Fibroblast of skin of scalp (primary cell): Measurements from ENCODE around the gene RHEB. TPM values are rescaled to one million over a fixed set of nuclear protein-coding genes. Genes with fewer than 3 reads are reported as not detected.
A peak's percentile ranks its signal among the peaks of the same experiment; 100 is the strongest.
"Not testable (repeated sequence)": the region's sequence is repeated elsewhere in the genome, so short reads cannot be mapped to it uniquely, and the experiment has no call there.

Experiments
- DNase-seq: peaks from one replicate; pipeline ENCODE4 v3.0.0-alpha.2; 2013
- polyA plus RNA-seq, 2 experiments: library from polyadenylated mRNA; unstranded; fragments of 120-200 nt; gene quantifications; one replicate each; pipeline ENCODE4 v1.2.1, GENCODE V29; 2013; ENCODE audit not compliant: insufficient read length in 2 of 2

Gene RHEB, protein sequence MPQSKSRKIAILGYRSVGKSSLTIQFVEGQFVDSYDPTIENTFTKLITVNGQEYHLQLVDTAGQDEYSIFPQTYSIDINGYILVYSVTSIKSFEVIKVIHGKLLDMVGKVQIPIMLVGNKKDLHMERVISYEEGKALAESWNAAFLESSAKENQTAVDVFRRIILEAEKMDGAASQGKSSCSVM
- polyA plus RNA-seq (2013, experiment 1 of 2; ENCODE audit: insufficient read length), result 144 TPM
- 153 TPM for polyA plus RNA-seq (2013, experiment 2 of 2; ENCODE audit: insufficient read length)

DNA sequence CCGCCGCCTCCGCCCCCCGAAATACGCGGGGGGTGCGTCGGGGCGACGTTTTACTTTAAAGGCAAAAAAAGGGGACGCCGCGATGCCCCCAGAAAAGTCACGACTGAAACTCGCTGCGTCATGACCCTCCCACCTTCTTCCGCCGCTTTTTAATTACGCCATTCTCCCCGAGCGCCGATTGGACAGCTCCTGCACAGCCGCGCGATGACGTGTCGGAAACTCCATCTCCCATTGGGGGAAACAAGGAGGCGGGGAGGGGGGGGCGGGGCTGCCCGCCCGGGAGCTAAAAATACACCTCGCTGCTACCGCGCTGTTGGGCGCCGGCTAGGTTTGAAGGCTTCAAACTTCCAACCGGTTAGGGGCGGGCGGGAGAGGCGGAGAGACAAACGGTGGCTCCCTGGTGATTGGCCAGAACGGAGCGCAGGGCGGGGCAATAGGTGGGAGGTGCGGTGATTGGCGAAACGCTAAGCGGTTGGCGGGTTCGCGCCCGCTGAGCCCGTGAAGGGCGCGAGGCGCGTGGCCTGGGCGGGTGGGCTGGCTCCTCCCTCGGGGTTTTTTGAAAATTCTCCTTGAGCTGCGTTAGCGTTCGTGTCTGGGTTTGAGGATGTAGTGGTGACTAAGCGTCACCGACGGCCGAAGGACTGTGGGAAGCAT is at the start of gene RHEB:
TSS of gene RHEB (minus strand) at position 131 of the 654 bp plus-strand sequence. CDS start 384 bp downstream, outside the sequence.
- DNase-seq, result peak; percentile 100

DNA sequence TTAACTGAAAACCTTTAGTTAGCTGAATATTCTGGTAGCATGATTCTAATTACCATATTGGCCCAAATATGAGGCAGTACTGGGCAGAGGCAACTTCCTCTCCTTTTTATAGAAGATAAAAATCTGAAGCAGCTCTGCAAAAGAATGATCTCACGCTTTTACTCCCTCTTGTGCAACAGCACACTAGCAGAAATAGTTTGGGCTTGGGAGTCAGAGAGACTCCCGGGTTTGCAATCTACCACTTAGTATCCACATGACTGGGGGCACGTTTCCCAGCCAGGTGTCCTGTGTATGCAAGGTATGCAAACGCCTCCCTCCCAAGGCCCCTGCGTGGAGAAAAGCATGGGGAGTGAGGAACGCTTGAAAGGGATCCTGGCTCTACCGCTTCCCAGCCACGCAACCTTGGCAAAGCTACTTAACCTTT is 47.2 kb upstream of the RHEB start:
- DNase-seq, result peak; percentile 62

DNA sequence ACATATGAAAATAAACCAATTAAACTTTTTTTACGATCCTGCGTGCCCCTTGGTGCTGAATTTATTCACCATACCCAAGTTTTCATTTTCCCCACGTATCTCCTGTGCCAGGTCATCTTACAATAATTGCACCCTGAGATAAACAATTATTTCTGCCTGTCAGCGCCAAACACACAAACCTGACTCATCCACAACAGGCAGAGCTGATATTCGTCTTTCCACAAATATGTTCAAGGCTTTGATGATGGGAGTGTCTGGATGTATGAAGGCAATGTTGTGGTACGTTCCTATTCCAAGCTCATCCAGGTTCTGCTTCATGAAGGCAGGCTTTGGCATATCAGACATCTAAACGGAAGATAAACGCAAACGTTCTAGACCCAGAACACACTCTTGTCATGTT is 45.8 kb upstream of the RHEB start:
- no peak for DNase-seq

DNA sequence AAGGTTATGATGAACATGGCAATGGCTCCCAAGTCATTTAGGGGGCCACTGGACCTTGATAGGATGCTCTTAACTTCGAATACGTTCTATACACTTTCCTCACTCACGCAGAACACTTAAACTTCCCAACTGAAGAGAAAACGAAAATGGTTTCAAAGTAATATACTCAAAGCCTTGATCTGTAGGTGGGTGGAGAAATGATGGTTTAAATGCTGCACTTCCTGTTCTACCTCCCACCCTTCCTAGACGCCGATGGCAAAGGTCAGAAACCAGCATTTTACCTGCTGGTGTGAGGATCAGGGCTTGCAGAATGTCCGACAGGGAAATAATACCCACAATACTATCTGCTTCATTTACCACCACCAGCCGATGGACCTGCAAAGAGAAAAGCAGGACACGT is 40.5 kb upstream of the RHEB start:
- no peak for DNase-seq

DNA sequence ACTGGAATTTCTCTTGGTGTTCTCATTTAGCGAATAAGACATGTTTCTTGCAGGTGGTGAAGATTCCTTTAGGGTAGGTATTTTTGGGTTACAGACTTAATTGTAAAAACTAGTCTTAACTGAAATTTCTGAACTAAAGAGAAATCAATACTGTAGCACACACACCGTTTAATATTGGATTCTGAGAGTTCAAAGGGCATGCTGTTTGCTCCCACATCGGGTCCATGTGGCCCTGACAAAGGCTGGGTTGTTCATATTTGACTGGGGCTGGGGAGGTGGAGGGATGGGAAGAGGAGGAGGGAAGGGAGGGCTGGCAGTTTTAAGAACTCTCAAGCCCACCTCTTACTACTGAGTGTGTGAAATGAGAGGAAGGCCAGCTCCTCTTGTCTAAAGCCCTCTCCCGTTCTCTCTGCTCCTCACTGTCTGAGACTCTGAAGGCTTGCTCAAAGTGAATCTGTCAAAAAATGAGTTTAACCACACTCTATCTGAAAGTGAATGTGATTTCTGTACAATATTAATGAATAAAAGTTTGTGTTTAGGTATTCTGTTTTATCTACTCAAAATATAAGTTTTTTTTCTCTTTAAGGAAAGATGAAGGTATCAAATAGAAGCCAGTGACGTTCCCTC is 40.0 kb upstream of the RHEB start:
- DNase-seq, result no peak

DNA sequence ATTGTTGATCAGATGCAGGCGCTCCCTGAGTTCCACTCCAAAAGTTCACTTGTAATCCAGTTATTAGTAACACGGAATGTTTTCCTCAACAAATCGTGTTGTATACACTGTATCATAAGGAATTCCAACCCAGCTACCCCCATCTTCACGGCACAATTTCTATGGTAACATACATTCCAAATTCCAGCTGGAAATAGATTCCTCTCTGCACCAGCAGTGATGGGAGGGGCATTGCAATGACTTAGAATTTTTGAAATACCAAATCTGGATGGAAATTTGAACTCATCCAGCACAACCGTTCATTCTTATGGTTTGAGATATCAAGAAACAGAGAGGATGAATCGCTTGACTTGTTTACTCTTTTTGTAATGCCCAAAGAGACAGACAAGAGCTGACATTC is 38.9 kb upstream of the RHEB start:
- peak; percentile 94 for DNase-seq

DNA sequence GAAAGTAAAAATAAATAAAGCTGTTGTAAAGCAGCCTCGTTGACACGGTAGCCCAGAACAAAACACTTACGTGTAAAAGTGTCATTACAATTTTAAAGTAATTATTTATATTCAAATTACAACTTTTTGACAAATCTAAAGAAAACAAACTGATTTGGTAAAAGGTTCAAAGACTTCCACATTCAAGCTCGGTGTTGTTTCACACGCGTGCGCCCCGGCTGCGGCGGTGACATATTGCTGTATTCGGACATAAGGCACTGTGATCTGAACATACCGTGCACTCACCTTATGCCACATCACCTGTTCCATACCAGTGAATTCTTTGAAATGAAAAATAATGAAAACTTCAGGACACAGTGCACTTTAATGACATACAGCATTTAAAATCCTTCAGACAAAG is 36.9 kb upstream of the RHEB start:
- no peak for DNase-seq

DNA sequence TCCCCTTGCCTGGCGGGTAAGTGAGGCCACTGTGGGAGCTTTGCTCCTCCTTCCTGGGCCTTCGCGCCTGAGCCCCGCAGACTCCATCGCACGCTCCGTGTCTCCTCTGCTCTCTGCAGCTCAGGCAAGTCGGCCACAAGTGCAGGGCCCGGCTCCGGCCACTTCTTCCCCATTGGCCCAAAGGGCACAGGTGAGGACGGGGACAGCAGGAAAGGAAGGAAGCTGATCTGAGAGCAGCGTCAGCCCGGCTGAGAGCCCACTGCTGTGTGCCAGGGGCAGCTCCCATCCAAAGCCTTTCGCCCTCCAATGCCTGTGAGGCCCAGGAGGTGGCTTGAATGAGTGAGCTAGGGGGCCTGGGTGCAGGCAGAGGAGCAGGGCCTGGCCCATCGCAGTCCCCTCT is 33.7 kb upstream of the RHEB start:
- DNase-seq, result no peak

DNA sequence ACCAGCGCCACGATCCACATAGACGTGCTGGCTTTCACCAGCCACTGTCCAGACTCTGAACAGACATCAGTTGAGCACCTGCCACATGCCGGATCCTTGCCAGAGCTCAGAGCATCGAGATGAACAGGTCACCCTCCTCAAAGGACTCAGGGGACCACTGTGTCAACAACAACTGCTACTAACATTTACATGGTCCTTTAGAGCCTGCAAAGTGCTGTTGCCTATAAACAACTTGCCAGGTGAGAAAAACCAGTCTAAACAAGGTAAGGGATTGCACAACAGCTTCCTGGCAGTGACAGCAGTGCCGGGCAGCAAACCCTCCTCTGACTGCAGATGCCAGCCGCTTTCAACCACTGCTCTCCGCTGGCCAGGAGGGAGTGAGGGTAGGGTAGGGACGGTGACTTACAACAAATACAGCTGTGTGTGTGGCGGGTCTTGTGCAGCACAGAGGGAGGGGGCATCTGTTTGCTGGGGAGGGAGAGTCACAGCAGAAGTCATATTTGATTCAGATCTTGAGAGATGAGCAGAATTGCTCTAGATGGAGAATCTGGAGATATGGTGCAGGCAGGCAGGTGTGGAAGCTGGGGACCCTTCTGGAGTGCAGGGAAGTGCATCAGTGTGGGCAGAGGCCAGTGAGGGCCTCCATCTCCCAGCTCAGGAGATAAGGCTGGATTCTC is 32.8 kb upstream of the RHEB start:
- no peak for DNase-seq

DNA sequence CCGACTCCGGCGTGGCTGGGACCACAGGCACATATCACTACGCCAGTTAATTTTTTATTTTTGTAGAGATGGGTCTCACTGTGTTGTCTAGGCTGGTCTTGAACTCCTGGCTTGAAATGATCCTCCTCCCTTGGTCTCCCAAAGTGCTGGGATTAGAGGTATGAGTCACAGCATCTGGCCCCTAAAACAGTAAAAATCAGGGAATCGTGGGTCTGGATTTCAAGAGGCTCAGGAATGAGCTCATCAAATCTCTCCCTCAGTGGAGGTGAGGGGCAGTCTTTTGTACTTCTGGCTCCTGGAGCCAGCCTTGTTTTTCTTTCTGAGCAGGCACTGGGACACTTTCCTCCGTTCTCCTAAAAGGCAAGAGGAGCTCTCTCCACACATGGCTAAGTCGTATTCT is 32.1 kb upstream of the RHEB start:
- DNase-seq, result peak; percentile 22

DNA sequence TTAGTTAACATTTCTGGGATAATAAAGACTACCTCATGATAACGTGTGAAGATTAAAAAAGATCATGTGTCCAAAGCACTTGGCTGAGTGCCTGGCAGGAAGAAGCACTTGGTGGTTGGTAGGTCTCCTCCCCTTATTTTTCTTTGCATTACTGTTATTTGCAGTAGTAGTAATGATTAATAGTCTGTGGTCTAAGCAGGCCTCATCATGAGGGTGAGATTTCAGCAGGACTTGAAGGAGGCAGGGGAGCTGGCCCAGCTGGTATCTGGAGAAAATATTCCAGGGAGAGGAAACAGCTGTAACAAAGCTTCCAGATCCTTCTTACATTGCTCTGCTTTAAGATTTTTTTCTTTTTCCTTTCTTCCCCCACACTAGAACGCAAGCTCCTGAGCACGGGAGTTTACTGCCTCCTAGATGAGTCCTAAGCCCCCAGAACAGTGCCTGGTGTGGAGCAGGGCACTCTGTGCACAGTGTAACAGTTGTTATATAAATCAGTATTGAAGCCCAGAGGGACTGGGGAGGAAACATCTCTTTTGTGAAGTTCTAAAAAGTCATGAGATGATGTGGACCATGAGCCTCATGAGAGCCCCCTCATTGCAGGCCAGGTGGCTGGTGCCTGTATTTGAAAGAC is 31.1 kb upstream of the RHEB start:
- peak; percentile 88 for DNase-seq

DNA sequence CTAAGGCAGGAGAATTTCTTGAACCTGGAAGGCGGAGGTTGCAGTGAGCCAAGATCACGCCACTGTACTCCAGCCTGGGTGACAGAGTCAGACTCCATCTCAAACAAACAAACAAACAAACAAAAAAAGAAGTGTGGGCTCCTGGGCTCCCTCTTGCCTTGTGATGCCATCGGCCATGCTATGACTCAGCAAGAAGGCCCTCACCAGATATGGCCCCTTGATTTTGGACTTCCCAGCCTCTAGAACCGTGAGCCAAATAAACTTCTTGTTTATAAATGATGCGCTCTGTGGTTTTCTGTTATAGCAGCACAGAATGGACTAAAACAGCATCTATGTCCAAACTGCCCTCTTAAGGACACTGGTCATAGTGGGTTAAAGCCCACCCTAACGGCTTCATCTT is 29.9 kb upstream of the RHEB start:
- no peak for DNase-seq

DNA sequence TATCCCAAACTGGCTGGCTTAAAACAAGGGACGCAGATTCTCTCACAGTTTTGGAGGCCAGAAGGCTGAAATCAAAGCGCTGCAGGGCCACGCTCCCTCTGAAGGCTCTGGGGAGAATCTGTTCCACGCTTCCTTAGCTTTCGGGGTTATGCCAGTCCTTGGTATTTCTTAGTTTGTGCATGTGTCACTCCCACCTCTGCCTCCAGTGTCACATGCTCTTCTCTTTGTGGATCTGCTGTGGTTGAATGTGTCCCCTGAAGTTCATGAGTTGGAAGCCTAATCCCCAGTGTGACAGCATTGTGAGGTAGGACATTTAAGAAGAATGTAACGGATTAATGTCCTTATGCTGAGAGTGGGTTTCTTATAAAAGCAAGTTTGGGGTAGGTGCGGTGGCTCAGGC is 29.4 kb upstream of the RHEB start:
- no peak for DNase-seq

DNA sequence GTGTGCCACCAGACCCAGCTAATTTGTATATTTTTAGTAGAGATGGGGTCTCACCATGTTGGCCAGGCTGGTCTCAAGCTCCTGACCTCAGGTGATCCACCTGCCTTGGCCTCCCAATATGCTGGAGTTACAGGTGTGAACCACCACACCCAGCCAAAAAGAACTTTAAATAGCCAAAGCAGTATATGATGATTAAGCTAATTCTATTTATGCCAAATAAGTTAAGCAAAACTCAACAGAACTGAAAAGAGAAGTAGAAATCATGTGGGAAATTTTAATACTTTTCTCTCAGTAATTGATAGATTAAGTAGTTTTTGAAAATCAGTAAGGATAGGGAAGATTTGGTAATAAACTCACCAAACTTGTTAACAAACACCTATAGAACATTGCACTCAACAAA is 24.5 kb upstream of the RHEB start:
- no peak for DNase-seq

DNA sequence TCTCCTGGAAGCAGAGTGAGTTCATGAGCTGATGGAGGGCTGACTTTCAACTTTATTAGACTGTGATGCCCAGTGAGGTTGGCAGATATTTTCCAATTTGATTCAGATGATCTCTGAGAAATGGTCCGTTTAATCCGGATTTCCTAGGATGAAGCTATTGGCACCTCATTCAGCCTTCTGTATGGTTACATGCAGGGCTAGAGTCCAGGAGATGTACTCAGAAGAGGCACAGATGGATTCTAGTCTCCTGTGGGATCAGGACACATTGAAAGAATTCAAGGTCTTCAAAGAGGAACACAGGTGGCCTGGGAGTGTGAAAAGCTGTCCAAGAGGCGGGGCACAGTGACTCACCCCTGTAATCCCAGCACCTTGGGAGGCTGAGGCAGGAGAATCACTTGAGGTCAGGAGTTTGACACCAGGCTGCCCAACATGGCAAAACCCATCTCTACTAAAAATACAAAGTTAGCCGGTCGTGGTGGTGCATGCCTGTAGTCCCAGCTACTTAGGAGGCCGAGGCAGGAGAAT is 23.0 kb upstream of the RHEB start:
- no peak for DNase-seq

DNA sequence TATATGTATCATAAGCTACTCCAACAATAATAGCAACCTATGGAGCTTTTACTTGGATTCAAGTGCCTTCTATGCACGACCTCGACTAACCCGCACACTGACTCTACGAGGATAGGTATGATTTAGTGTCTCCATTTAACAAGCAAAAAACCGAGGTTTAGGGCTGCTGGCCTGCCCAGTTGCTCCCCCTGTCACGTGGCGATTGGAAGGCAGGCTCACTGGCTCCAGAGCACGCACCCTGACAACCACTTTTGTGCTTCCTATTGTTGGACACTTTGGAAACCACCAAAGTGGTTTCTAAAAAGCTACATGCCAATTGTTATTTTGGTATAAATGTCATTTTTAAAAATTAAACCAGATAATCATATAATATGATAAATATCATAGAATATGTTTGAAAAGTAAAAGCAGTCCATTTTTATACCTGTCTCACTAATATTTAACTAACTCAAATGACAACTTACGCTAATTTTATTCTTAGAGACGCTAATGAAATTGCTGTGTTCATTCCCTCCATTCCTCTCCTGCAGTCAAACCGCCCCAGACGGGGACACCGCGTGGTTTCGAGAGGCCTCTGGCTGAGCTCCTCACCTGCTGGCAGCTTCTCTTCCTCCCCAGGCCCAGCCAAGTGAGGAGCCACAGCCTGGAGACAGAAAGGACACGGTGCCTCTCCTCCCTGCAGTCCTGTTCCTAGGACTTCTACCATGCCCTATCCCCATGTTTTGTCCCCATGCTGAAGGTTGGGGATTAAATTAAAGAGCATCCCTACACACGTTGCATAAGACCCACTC is 22.2 kb upstream of the RHEB start:
- no peak for DNase-seq

DNA sequence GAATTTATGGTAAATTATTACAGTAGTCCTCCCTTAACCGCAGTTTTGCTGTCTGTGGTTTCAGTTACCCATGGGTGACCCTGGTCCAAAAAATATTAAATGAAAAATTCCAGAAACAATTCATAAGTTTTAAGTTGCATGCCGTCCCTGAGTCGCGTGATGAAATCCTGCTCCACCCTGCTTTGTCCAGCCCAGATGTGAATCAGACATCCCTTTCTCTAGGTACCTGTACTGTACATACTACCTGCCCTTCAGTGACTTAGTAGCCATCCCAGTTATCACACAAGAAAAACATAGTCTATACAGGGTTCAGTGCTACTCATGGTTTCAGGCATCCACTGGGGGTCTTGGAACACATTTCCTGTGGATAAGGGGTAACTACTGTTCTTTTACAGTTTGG is 20.5 kb upstream of the RHEB start:
- DNase-seq, result no peak

DNA sequence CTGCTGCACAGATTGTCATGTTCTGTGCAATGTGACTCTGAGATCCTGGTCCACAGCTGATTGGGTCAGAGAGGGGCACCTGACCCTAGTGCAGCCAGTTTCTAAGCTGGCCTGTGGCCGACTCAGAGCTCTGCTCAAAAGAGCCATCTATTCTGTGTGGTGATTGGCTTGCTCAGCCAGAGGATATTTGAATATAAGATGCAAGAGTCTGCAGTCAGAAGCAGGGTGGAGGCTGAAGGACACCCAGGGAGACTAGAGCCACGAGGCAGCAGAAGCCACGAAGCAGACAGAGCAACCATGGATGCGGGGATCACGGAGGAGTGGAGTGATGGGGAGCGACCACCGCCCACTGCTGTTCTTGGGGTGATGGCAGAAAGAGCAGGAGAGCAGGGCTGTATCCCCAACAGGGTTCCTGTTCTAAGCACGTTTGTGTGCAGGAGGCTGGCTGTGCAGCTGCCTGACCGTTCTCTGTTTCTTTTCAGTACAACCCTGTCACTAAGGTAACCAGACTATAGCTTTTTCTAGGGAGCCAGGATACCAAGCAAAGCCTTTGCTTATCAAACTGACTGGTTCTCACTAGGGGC is 19.5 kb upstream of the RHEB start:
- DNase-seq, result peak; percentile 33

DNA sequence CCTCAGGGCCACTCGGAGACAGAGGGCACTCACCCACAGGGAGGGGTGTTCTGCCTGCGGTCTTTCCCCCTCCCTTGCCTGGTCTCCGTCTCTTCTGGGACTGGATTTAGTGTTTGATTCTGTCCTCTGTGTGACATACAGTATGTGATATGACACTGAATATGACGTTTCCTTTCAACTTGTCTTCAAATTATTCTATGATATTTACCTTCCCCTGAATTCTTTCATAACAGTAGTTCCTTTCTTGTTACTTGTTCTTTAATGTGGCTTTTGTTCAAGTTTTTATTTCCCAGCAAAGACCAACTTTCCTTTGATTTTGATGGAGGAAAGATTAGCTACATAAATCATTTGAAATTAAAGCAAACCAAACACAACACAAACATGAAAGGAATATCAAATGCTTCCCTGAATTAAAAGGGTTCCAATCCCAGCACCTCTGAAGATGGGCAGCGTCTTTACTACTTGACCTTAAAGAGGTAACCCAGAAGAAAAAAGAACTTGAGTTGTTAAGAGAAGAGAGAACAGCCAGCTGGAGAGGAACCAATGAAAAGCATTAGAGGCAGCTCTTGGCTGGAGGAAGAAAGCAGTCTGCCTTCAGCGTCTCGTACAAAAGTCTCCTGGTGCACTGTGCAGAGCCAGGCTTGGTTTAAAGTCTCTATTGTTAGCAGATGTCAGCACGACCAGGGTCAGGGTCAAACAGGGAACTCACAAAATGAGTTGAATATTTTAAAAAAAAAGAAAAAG is 18.3 kb upstream of the RHEB start:
- DNase-seq, result no peak

DNA sequence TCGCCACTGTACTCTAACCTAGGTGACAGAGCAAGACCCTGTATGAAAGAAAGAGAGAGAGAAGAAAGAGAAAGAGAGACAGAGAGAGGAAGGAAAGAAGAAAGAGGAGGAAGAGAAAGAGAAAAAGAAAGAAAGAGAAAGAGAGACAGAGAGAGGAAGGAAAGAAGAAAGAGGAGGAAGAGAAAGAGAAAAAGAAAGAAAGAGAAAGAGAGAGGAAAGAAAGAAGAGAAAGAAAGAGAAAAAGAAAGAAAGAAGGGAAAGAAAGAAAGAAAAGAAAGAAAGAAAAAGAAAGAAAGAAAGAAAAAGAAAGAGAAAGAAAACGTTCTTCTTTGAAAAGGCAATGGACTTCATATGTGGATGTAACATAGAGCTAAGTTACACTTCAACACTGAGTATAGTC is 16.5 kb upstream of the RHEB start:
- DNase-seq, result not testable (repeated sequence)

DNA sequence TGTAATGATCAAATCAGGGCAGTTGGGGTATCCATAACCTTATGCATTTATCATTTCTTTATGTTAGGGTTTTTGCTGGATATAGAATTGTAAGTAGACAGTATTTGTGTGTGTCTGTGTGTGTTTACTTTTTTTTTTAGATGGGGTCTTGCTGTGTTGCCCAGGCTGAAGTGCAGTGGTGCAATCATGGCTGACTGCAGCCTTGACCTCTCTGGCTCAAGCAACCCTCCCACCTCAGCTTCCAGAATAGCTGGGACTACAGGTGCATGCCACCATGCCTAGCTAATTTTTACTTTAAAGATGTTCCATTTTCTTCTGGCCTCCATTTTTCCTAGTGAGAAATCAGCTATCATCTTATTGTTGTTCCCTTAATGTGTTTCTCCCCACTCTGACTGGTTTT is 10.1 kb upstream of the RHEB start:
- no peak for DNase-seq
